ENCODE results near the gene NRIP3.
"Not testable (repeated sequence)": the region's sequence is repeated elsewhere in the genome, so short reads cannot be mapped to it uniquely, and the experiment has no call there.

DNA sequence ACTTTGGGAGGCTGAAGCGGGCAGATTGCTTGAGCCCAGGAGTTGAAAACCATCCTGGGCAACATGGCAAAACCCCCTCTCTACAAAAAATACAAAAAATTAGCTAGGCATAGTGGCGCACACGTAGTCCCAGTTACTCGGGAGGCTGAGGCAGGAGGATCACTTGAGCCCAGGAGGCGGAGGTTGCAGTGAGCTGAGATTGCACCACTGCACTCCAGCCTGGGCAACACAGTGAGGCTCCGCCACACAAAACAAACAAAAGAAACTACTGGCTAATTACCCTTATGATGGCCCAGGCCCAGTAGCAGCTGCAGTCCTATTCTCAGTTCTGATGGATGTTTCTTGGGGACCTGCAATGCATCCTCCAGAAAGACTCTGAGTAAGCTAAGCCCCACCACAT, 17.0 kb downstream of the NRIP3 start:
- TF ChIP-seq, protein P1, sequence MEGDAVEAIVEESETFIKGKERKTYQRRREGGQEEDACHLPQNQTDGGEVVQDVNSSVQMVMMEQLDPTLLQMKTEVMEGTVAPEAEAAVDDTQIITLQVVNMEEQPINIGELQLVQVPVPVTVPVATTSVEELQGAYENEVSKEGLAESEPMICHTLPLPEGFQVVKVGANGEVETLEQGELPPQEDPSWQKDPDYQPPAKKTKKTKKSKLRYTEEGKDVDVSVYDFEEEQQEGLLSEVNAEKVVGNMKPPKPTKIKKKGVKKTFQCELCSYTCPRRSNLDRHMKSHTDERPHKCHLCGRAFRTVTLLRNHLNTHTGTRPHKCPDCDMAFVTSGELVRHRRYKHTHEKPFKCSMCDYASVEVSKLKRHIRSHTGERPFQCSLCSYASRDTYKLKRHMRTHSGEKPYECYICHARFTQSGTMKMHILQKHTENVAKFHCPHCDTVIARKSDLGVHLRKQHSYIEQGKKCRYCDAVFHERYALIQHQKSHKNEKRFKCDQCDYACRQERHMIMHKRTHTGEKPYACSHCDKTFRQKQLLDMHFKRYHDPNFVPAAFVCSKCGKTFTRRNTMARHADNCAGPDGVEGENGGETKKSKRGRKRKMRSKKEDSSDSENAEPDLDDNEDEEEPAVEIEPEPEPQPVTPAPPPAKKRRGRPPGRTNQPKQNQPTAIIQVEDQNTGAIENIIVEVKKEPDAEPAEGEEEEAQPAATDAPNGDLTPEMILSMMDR (IDR thresholded peaks at IDR 0.05), result not testable (repeated sequence)
- not testable (repeated sequence) for TF ChIP-seq EP300, POLR2A (IDR thresholded peaks at IDR 0.05)
